Measurements from ENCODE around the gene PLD3. TPM values are rescaled to one million over a fixed set of nuclear protein-coding genes. Genes with fewer than 3 reads are reported as not detected.
A peak's percentile ranks its signal among the peaks of the same experiment; 100 is the strongest.

The PLD3 gene
- total and polyA plus RNA-seq, 2 donors from 2014 or later = 175 to 207 TPM

- H3K27ac ChIP-seq (ENCODE audit: low read depth in 2 of 2, low read length in 2 of 2) = no peak overlapping the region
Observed at GRCh38 chr19:40398417-40399131, 50.1 kb downstream of the PLD3 start.

GRCh38 chr19:40400559-40400958, 52.1 kb downstream of the PLD3 start:
- TF ChIP-seq CTCF (IDR thresholded peaks at IDR 0.05; ENCODE audit: borderline replicate concordance, extremely low read depth, insufficient read depth) = no peak
- intact Hi-C loops (cut with DNase I) = no loop called here
- H3K4me1 ChIP-seq (ENCODE audit: control insufficient read depth in 2 of 3, insufficient read depth in 2 of 3, low read depth in 1 of 3, low read length in 3 of 3) = peaks cover 0 to 2% (median 0%) of the 10 kb centered on the region in 3 donors

More at GRCh38 chr19:40398417-40399131, 50.1 kb downstream of the PLD3 start:
- no peak for FAIRE-seq
- H3K4me3 ChIP-seq (ENCODE audit: low read length in 3 of 3) = peak overlapping the region in 1 of 3 donors; percentile 6
- no peaks in the 10 kb centered on the region for H3K9me3 ChIP-seq (ENCODE audit: control insufficient read depth in 2 of 3, insufficient read depth in 1 of 3, low read length in 3 of 3)
- H3K36me3 ChIP-seq (ENCODE audit: control insufficient read depth in 2 of 3, insufficient read depth in 3 of 3, low read length in 3 of 3) = no peaks in the 10 kb centered on the region
- H3K4me1 ChIP-seq (ENCODE audit: control insufficient read depth in 2 of 3, insufficient read depth in 2 of 3, low read depth in 1 of 3, low read length in 3 of 3) = peaks cover 0 to 2% (median 0%) of the 10 kb centered on the region in 3 donors
- TF ChIP-seq CTCF (IDR thresholded peaks at IDR 0.05; ENCODE audit: borderline replicate concordance, extremely low read depth, insufficient read depth) = no peak
- intact Hi-C loops (cut with DNase I) = no loop called here
- DNase-seq = peak in 4 of 5 donors; percentile 79 to 87 (median 84)
- H3K27me3 ChIP-seq (ENCODE audit: control insufficient read depth, insufficient read depth, low read length) = no peaks in the 10 kb centered on the region
- H3K9ac ChIP-seq (ENCODE audit: low read length in 3 of 3) = no peak overlapping the region

GRCh38 chr19:40403262-40403984, 54.9 kb downstream of the PLD3 start:
- Histone ChIP-seq H3K27me3 (ENCODE audit: control insufficient read depth, insufficient read depth, low read length) (no peaks in the 10 kb centered on the region), H3K4me1 (ENCODE audit: control insufficient read depth in 2 of 3, insufficient read depth in 2 of 3, low read depth in 1 of 3, low read length in 3 of 3) (peaks cover 0 to 2% (median 0%) of the 10 kb centered on the region in 3 donors), H3K36me3 (ENCODE audit: control insufficient read depth in 2 of 3, insufficient read depth in 3 of 3, low read length in 3 of 3) (no peaks in the 10 kb centered on the region), H3K9ac (ENCODE audit: low read length in 3 of 3) (peak overlapping the region; percentile 6 to 60 (median 46)), H3K27ac (ENCODE audit: low read depth in 2 of 2, low read length in 2 of 2) (peak overlapping the region; percentile 67 to 69), H3K4me3 (ENCODE audit: low read length in 3 of 3) (peak overlapping the region; percentile 28 to 66 (median 63)), H3K9me3 (ENCODE audit: control insufficient read depth in 2 of 3, insufficient read depth in 1 of 3, low read length in 3 of 3) (no peaks in the 10 kb centered on the region)
- TF ChIP-seq CTCF (IDR thresholded peaks at IDR 0.05; ENCODE audit: borderline replicate concordance, extremely low read depth, insufficient read depth) = no peak
- intact Hi-C loops (cut with DNase I) = no loop called here
- FAIRE-seq = no peak
- DNase-seq = peak; percentile 89 to 98 (median 96)

More at GRCh38 chr19:40400559-40400958, 52.1 kb downstream of the PLD3 start:
- Histone ChIP-seq H3K4me3 (ENCODE audit: low read length in 3 of 3) (no peak overlapping the region), H3K9ac (ENCODE audit: low read length in 3 of 3) (no peak overlapping the region), H3K9me3 (ENCODE audit: control insufficient read depth in 2 of 3, insufficient read depth in 1 of 3, low read length in 3 of 3) (no peaks in the 10 kb centered on the region), H3K27me3 (ENCODE audit: control insufficient read depth, insufficient read depth, low read length) (no peaks in the 10 kb centered on the region), H3K27ac (ENCODE audit: low read depth in 2 of 2, low read length in 2 of 2) (no peak overlapping the region), H3K36me3 (ENCODE audit: control insufficient read depth in 2 of 3, insufficient read depth in 3 of 3, low read length in 3 of 3) (no peaks in the 10 kb centered on the region)
- FAIRE-seq = no peak
- DNase-seq = no peak
